HTERT RPE-1 (cell line): ENCODE measurements around the gene CD164L2.
"Not testable (repeated sequence)": the region's sequence is repeated elsewhere in the genome, so short reads cannot be mapped to it uniquely, and the experiment has no call there.

Source experiments
- in situ Hi-C: fragments of 300-500 bp; cut with MboI; formaldehyde crosslinking; loops from 4 replicates; pipeline ENCODE4 v1.14.3; 2020; ENCODE audit warnings: low sequenced_read_pairs

The CD164L2 gene

DNA sequence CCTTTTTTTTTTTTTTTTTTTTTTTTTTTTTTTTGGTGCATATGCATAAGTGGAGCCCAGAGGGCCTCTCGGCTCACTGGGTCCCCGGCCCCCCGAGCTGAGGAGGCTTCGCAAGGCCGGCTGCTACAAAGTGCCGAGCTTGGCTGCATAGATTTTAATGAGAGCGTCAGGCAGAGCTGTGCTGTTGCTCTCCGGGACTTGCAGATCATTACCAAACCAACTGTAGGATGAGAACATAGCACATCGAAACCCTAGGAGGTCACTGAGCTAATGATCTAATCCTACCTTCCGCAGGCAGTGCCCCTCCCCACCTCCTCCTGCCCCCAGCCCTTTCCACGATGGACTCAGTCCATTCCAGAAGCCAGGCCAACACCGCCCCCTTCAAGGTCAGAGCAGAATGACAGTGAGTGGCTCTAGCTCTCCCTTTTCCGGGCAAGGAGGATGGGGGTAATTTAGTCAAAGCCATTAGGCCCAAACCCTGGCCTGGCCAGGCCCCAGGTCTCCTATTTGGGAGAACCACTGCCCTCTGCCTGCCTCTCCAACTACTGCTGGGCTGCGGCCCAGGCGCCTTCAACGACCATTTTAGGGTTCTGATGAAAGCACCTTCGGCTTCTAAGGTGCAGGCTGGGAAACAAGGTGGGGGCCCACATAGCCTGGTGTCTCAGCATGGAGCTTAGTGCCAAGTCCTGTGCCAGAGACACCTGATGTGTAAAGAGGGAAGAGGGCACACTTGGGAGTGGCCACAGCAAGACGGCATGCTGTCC, 22.6 kb upstream of the CD164L2 start:
- in situ Hi-C loops = not testable (repeated sequence)

GRCh38 chr1:27405074-27405473, 21.9 kb upstream of the CD164L2 start:
- in situ Hi-C loops = no loop called here

- in situ Hi-C loops = no loop called here
Measured at GRCh38 chr1:27403931-27404330, 20.8 kb upstream of the CD164L2 start.

DNA sequence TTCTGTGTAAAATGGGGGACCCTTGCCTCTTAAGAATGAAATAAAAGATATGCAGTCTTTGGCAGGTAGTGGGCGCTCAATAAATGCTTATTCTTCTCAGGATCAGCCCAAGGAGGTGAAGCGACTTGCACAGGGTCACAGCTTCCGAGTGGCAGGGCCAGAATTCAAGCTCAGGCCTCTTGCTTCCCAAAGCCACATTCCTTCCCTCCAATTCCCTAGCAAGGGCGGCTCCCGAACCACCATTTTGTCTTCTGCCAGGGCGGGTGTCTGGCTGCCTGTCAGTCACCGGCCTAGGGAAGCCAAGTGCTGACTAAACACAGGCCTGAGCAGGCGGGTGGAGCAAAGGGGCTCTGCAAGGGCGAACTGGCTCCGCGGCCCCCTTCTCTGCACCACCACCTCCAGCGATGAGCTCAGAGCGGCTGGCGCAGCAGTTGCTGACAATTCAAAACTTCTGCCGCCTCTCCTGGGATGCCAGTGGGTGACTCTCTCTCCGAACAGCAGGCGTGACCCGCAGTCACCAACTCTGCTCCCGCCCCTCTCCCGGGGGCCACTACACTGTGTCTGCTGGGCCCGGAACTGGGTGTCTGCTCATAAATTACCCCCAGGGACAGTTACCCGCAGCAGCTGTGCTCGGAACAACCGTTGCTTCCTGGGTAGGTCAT, 20.1 kb upstream of the CD164L2 start:
- in situ Hi-C loops = no loop called here

DNA sequence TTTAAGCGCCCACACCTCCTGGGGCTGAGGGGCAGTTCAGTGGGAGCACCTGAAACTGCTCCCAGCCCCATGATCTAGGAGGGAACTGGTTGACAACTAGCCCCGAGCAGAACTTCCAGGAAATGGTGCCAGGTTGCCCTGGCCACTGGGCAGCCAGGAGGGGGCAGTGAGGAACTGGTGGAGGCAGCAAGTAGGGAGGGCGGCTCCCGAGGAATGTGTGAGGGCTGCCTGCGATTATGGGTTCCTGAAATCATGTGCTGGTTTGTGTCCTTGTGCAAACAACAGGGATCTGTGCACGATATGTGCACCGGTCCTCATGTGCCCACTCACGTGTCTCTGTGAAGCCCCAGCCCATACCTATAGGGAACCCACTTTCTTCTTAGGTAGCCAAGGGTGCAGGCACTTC, 19.2 kb upstream of the CD164L2 start:
- in situ Hi-C loops = no loop called here

GRCh38 chr1:27400963-27401341, 17.8 kb upstream of the CD164L2 start:
- in situ Hi-C loops = no loop called here

GRCh38 chr1:27400082-27400962, 17.2 kb upstream of the CD164L2 start:
- in situ Hi-C loops = no loop called here

DNA sequence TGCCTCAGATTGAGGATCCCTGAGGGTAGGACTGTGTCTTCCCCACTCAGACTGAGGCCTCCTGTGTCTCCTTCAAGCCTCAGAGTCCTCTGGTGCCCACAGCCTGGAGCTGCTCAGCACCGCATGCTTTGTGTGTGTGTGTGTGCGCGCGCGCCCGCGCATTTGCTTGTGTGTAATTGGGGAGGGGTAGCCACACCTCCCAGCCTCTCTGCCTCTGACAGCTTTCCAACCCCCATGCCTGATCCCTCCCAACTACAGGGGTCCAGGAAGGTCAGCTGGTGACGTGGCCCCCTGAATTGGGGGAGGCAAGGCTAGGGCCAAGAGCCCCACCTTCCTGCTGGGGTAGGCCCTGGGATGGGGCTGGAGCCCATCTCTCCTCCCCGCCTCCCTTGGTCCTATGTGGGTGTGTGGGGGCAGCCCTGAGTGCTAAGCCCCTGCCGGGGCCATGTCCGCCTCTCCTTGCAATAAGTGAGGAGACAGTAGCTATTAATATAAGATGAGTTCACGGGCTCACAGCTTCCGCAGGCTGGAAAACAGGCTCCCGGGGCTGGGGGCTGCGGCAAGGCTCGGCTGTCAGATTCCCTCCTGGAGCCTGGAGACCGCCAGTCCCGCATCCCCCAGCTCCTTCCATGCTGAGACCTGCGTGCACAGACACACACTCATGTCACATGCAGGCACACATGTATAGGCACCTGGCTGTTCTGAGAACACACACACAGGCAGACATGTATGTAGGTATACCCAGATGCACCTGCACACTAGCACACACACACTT, 16.3 kb upstream of the CD164L2 start:
- in situ Hi-C loops = no loop called here

- in situ Hi-C loops = no loop called here
Measured at GRCh38 chr1:27398405-27399149, 15.4 kb upstream of the CD164L2 start.

DNA sequence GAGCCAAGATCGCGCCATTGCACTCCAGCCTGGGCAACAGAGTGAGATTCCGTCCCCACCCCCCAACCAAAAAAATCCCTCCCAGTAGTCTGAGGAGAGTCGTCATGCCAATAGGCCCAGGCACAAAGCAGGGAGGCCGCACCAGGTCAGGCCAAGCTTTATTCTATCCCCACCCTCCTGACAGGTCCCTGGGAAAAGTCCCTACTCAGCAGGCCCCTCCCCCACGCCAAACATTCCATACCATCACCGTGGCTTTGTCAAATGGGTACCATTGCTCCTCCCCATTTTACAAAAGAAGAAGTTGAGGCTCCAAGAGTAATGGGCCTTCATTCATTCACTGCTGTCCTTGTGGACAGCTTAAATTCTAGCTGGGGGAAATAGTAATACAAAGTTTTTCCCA, 14.6 kb upstream of the CD164L2 start:
- in situ Hi-C loops = no loop called here

- in situ Hi-C loops = no loop called here
Measured at GRCh38 chr1:27397110-27397509, 14.0 kb upstream of the CD164L2 start.

DNA sequence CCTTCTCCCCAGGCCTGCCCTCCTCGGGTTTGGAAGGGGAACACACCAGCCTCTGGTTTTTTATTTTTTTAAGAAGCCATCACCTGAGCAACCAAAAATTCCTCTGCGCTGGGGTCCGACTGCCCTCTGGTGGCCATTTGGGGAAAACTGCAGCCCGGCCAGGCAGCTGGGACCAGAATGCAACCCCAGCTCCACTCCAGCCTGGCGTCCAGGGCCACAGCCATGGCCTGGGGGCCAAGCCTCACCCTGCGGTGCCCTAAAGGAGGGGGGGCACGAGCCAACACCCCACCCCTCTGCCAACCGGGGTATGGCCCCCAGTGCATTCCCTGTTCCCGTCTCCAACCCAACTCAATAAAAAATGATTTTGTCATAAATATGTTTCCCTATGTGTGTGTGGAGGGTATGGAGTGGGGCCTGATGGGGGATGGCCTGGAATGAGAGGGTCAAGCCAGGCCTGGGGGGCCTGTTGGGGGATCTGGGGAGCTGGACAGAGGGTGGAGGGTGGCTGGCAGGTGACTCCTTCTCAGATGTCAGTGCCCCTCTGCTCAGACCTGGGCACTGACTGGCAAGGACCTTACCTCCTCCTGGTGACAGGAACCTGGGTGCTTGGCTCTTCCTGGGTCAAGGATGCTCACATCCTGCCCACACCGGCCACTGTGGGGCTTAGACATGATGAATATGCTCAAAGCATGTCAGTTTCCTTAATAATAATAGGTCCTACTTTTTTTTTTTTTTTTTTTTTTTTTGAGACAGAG, 12.5 kb upstream of the CD164L2 start:
- in situ Hi-C loops = no loop called here

DNA sequence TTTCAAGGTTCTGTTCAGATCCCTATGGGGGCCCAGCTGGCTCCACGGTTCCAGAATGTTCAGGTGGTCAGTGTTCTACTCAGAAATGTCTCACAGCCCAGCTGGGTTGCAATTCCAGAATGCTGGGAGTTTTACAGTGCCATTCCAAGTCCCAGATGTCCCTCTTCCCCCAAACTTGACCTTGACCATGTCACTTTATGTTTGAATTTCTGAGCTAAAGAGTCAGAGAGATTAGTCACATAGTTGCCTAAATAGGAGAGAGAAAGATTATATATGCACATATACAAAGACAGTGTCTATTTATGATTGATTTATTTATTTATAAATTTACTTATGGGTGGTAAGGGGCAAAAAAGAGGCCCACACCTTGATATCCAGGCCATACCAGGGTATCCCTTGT, 11.8 kb upstream of the CD164L2 start:
- in situ Hi-C loops = no loop called here

GRCh38 chr1:27394282-27394658, 11.1 kb upstream of the CD164L2 start:
- in situ Hi-C loops = no loop called here

- in situ Hi-C loops = no loop called here
Measured at GRCh38 chr1:27393641-27394281, 10.6 kb upstream of the CD164L2 start.

GRCh38 chr1:27392778-27393635, 9.9 kb upstream of the CD164L2 start:
- in situ Hi-C loops = no loop called here

DNA sequence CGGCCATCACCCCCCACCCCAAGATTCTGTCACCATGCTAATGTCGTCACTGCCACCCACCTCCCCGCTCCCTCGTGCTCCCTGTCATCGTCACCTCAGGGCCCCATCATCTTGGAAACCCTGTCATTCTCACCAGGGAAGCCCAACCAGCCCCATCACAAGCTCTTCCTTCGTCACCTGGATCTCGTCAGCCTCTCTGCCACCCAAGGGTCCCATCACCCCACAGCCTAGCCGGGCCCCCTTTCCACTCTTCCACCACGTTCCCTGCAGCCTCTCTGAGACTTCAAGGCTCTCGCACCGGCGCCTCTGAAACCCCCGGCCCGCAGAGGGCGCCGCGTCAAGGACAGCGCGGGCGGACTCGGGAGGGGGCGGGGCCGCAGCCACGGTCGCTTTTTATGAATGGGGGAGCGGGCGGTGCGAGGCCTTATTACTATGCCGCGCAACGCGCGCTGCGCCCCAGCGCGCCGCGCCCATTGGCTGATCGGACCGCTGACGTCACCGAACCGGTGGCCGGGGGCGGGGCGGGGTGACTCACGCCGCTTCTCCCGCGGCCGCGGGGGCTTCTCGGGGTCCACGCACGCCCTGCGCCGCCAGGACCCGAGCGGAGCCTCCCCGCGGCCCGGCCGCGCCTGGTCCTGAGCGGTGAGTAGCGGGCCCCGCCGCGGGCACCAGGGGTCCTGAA, 9.1 kb upstream of the CD164L2 start, which contains the start of gene GPR3:
Gene GPR3, plus strand, starts transcription at position 527 of the 682 bp plus-strand sequence. CDS start 1,177 bp downstream, outside the sequence.
- in situ Hi-C loops = no loop called here
